GM19035 (cell line): ENCODE results near the gene SLC2A6.

Experiments
- ATAC-seq: cut with Tn5 transposase; IDR thresholded peaks from one replicate; pipeline ENCODE4 v1.9.1; 2021; ENCODE audit not compliant: unreplicated experiment

The SLC2A6 gene

DNA sequence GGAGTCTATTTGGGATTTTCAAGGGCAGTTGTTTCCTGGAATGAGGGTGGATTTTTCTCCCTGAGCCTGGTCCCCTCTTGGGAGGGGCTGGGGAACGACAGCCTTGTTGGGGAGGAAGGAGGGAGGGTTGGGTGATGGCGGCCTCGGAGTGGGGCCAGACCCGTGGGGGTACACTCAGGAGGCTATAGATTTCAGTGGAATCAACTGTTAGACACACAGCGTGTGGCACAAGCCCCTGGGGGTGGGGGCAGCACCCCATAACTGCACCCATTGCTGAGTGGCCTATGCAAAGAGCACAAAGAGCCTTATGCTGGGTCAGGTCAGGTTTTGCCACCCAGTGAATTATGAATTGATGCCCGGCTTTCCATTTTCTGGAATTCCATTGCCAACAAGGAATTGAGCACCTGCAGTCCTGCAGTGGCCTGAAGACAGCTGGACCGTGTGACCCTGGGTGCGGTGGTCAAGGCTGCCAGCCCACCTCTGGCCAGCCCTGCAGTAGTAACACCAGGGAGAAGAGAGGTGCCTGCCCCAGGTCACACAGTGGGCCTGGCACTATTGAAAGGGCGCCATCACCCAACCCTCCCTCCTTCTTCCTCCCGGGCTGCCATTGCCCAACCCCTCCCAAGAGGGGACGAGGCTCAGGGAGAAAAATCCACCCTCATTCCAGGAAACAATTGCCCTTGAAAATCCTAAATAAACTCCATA lies 37.5 kb upstream of the SLC2A6 start:
- no peak for ATAC-seq

DNA sequence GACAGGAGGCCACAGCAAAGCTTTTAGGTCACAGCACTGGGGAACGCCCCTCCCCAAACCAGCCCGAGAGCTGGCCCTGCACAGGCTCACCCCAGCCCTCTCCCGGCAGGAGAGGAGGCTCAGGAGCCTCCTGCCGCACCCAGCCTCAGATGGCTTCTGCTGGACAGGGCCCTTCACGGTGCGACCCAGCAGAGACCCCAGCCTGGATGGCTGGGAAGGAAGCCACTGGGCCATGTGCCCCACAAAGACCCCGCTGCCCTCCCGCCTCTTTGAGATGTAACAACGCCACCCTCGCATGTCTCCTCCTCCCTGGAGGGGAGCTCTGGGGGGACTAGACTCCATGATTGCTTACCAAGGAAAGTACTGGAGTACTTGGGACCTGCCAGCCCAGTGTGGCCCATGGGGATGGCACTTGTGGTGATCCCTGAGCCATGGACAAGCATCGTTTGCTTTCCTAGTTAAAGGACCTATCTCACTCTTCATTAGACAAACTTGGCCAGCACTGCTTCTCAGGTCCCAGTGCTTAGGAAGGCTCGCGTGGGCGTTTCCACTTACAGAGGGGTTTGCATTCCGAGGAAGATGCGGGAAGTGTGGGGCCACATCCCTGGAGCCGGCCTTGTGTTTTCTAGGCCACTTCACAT lies 36.8 kb upstream of the SLC2A6 start:
- no peak for ATAC-seq

DNA sequence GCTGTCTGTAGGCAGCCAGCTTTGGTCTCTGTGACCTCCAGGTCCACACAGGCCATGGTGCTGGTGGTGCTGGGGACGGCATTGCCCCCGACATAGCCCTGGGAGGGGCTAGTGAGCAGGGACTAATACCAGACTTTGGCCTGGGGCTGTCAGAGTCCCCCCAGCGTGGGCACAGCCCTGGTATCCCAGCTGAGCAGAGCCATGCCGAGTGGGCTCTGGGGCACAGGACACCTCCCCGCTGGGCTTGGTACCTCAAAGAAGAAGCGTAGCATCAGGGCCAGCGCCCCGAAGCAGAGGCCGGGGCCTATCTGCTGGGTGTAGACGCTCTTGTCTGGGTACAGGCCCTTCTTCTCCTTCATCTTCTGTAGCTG lies 36.3 kb upstream of the SLC2A6 start:
- no peak for ATAC-seq

DNA sequence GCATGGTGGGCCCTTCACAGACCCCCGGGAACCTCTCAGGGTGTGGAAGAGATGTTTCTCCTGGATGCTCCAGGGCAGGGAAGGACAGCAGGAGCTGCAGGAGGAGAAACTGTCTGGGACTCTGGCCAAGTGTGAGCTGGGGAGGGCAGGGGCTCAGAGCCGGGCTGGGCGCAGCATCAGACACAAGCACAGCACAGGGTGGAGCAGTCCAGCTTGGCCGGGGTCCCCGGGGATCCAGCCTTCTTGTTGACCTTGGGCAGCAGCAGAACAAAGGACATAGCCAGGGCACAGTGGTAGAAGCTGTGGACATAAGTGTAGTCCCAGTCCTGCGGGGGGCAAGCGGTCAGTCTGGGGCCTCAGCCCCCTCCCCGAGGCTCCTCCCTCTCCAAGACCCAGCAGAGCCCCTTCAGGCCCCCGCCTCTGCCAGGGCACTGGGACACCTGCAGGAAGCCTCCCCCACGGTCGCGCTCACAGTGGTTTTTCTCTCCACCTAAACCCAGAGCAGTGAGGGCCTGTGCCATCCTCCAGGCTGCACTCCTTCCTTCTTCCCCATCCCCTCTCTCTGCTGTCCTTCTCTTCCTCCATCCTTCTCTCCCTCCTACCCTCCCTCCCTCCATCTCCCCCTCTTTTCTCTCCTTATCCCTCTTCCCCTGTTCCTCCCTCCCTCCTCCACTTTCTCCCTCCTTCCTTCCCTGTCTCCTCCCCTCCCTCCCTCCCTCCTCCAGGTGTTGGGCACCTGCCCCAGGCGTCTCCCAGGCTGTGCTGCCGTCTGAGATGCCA lies 35.8 kb upstream of the SLC2A6 start:
- ATAC-seq = no peak

DNA sequence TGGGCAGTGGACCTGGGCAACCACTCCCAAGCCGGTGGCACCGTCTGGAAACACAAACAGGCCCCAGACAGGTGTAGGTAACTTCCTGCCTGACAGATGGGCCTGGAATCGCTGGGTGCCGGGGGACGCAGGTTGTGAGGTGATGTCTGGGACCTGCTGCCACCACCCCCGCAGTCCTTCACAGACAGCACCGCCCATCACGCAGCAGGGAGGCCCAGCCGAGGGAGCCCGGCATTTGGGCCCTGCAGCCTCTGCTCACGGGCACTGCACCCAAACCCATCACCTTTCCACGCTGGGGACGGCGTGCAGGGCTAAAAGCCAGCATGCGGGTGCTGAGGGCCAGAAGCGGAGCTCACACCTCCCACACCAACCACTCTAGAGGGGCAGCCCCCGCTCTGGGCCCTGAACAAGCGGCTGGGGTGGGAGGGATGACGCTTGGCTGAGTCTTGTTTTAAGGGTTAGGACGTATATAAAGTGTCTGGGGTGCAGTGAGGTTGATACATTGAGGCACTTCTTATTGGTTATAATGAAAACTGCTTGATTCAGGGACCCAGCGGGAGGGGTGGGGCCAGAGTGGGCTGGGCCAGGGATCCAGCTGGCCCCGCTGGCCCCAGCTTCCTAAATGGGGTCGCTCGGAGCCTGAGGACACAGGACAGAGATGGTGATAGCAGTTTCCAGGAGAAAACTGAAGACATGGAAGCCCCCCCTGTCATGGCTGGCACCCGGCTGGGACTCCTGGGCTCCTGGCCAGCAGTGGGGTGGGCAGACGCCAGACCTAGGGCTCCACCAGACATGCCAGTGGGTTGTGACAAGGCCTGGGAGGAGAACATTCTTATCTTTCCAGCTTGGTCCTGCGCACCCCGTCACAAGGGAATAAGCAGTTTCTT lies 34.6 kb upstream of the SLC2A6 start:
- ATAC-seq = no peak

DNA sequence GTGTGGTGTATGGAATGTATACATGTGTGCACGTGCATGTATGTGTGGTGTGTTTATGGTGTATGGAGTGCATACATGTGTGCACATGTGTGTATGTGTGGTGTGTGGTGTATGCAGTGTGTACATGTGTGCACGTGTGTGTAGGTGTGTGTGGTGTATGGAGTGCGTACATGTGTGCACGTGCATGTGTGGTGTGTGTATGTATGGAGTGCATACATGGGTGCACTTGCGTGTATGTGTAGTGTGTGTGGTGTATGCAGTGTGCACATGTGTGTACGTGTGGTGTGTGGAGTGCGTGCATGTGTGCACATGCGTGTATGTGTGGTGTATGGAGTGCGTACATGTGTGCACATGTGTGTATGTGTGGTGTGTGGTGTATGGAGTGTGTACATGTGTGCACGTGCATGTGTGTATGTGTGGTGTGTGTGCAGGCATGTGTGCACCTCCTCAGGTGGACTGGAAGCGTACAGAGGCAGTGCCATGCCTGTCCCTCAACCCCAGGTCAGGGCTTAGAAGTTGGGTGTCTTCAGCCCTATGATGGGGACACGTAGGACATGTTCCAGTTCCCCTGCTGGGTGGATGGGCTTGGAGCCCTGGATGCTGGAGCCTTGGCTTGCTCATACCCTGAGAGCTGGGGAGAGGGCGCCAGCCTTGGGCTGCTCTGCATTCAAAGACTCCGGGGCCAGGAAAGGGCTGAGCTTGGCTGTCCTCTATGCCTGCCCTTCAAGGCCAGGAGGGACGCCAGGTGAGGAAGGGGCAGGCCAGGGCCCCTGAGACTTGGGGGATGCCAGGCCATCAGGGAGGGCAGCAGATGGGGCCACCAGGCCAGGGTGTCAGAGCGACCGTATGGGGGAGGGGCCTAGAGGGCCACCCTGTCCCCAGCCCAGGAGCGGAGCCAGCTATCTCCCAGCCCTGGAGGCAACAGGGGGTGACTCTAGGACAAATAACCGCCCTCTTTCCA lies 33.6 kb upstream of the SLC2A6 start:
- no peak for ATAC-seq

DNA sequence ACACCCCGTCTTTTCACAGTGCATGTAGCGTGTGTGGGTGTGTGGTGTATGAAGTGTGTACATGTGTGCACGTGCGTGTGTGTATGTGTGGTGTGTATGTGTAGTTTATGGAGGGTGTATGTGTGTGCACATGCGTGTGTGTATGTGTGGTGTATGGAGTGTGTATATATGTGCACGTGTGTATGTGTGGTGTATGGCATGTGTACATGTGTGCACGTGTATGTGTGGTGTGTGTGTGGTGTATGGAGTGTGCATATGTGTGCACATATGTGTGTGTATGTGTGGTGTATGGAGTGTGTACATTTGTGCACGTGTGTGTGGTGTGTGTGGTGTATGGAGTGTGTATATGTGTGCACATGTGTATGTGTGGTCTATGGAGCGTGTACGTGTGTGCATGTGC lies 32.7 kb upstream of the SLC2A6 start:
- no peak for ATAC-seq

DNA sequence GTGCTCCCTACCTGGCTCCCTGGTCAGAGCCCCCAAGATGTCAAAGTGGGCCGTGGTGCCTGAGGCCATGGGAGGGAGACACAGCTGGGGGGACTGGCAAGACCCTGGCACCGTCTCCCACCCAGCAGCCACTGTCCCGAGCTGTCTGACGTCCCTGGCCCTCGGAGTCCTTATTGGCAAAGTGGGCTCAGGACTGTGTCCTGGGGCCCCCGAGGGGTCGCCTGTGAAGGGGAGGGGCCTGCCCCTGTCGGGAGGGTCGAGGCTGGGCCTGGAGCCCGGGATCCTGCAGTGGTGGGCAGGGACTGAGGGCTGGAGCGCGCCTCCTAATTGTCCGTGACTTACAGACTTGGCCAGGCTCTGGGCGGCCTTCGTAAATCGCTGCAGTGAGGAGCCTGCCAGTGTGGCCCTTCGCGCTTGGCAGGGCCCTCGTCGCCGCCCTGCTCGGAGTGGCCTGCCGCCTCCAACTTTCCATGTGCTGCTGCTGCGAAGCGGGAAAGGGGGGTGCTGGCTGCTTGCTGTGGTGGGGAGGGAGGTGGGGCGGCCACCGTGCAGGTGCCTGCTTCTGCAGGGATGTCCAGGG lies 32.1 kb upstream of the SLC2A6 start:
- no peak for ATAC-seq

DNA sequence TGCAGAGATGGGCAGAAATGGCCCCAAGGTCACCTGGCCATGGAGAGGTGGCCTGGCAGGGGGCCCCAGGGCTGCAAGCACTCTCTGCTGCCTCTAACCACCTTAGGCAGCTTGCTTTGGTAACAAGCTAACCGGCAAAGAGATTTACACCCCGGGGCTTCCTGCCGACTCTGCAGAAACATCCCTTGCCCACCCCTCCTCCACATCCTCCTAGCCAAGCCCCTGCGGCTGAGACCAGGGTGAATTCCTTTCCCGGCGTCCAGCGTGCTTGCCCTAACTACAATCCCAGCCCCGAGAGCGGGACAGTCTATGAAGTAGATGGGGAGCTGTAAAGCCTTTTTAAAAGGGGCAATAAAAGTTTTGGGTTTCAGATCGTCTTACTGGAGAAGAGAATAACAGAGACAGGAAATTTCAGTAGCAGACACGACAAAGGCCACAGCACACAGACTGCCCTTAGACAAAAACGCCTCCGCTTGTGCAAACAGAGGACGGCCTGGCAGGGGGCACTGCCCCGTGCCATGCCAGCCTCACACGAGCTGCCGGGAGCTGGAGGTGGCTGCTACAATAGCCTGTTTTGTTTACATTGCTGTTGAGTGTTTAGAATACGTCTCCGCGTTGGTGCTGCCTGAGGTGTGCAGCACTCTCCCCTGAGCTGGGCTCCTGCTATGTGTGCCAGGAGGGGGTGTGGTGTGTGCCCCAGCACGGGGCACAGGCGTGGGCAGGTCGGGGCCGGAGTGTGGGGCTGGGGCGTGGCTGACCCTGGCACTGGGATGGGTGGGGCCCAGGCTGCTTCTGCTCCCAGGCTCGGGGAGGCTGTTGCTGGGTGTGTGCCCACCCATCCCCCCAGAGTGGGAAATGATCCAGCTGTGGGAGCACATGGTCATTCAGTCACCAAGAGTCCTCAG lies 30.5 kb upstream of the SLC2A6 start:
- ATAC-seq = no peak

DNA sequence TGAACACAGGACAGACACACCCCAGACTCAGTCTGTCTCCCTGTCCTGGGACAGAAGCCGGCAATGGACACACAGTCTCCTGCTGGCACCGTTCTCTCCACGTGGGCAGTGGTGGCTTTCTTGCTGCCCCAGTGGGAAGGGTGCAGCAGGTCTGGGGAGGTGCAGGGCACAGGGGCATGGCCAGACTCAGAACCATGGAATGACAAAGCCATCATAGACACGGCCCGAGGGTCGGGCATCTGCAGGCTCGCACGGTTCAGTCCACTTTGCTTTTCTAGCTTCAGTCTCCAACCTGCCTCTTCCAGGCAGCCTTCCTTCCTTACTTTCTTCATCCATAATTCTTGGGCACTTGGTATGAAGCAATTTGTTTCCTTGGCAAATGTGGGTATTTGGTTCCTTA lies 29.1 kb upstream of the SLC2A6 start:
- no peak for ATAC-seq

DNA sequence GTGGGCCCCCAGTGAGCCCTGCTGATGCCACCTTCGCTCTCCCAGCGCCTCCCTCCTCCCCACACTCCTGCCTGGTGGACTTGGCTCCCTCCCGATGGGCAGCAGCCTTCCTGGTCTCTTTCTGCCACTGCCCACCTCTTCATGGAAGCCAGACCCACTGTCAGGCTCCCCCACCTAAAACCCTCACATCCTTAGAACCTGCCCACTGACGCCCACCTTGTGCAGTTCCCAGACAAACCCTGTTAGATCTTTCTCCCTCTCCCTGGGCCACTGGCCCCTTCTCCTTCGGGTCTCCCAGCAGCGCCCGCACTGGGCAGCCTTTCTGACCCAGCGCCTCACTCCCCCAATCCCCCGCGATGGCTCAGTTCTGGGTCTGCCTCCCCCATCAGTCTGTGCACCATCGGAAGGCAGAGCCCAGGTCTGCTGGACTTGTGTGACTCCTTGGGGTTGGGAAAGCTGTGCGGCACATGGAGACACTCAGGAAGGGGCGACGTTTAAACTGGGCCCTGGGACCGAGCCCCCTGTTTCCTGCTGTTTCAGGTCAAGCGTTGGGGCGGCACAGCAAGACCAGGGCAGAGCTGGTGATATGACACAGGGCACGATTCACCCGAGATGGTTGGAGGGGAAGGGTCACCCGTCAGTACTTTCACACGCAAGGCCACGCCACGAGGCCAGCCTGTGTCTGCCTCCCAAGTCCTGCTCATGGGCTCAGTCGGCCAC lies 28.5 kb upstream of the SLC2A6 start:
- ATAC-seq = no peak

DNA sequence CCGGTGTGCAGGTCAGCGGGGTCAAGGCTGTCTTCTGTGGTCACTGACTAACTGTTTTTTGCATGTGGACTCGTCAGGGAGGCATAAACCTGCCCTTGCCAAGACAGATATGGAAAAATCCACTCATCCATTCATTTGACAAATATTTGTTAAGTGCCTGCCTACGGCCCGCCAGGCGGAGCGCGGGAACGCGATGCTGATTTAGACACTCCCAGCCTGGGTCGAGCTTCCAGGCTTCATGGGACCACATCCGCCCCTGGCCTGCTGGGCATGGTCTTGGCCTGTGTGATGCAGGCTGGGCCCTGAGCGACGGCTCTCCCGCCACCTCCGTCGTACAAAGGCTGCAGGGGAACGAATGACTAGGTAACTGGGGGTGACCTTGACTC lies 27.7 kb upstream of the SLC2A6 start:
- ATAC-seq = no peak

DNA sequence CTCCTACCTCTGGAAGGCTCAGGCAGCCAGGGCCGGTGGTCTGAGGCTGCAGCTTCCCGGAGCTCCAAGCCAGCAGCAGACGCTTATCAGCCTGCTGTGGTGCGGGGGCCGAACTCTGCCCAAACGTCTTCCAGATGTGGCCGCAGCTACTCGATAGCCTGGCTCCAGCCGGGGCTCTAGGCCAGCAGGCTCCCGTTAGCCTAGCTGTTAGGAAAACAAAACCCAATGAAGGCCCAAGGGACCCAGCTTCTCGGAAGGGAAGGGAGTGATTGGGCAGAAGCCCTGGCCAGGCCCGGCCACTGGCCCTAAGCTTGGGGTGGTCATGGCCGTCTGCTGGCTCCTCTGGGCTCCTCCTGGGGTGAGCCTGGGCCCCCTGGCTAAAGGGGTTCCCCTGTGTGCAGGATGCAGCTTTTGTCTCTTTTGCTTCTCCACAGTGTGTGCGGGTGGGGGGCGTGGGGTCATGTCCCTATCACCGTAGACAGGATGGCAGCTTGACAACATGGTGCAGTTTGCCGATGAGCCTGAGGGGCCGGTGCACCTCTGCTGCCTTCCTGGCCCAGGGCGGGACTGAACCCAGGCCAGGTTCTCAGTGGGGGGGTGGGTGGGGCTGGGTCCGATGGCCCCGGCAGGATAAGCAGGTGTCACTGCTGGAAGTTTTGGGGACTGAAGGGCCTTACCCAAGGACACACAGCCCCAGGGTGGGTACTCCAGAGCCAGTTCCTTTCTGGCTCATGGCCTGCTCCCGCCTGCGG lies 27.2 kb upstream of the SLC2A6 start:
- no peak for ATAC-seq

DNA sequence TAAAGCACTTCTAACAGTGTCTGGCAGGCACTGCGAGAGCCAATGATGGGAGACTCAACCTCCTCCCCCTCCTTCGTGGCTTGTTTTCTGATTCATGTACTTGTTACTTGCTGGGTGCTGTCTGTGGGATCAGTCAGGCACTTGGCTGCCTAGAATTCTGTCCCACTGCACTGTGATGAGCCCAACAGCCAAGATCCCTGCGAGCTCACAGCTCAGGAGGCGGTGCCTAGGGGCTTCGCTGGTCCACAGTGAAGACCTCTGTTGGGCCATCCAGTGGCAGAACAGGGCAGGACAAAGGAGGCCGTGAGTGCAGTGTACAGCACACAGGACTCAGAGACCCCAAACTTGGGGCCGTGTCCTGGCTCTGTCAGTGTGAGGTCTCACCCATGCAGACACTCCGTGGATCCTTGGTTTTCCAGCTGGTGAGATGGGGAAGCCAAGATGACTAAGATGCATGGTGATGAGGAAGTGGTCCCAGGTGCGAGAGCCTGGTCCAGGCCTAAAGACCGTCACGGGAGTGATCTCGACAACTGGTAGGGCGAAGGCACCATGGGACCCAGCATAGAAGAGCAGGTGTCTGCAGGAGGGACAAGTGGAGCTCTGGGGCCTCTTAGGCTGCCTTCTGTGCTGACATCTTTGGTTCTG lies 26.4 kb upstream of the SLC2A6 start:
- no peak for ATAC-seq

DNA sequence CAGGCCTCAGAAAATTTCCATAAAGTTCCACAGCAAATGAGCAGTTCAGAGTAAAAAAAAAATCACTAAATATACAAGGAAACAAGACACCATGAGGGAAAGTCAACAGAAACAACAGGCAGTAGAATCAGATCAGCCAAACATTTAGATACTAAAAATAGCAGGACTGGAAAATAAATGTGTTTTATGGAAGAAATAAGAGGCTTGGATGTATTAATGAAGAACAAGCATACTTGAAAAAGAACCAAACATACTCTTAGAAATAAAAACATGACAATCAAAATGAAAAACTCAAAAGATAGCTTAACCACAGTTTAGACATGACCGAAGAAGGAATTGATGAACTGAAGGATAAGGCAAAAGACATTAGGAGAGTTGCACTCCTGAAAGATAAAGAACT lies 23.2 kb upstream of the SLC2A6 start:
- ATAC-seq = no peak

DNA sequence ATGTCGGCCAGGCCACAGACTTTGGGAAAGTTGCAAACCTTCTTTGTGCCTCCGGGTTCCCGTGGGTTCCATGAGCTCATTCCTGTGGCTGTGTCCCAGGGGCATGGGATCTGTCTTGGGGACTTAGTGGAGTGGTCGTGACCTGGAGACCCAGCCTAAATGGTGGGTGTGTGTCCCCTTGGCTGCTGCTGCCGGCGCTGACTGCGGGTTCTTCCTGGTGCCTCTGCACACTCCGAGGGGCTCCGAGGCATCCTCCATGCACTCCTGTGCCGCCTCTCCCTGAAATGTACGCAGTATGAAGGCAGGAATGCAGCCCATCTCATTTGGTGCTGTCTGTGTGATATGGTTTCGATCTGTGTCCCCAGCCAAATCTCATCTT lies 21.0 kb upstream of the SLC2A6 start:
- no peak for ATAC-seq
